Ovary (tissue), 9 donors: Measurements from ENCODE around the gene CDC42BPA. TPM values are rescaled to one million over a fixed set of nuclear protein-coding genes. Genes with fewer than 3 reads are reported as not detected.
"Not testable (repeated sequence)": the region's sequence is repeated elsewhere in the genome, so short reads cannot be mapped to it uniquely, and the experiment has no call there.

ENCODE experiments used
- DNase-seq, 5 donors: peaks; one replicate each; pipeline ENCODE4 v3.0.0-alpha.2; 2019 to 2020
- H3K27ac ChIP-seq, 2 donors: fragments of 200-600 bp; one replicate each; pipeline versions ENCODE4 v1.5.1 to v1.8.0; 2019 to 2022
- H3K27me3 ChIP-seq: fragments of 200-600 bp; one replicate; pipeline ENCODE4 v1.8.0; 2022
- H3K36me3 ChIP-seq: fragments of 200-600 bp; sonication (generic); one replicate; pipeline ENCODE4 v1.5.1; 2019
- H3K4me1 ChIP-seq: one replicate; pipeline ENCODE4 v1.8.1; 2013; ENCODE audit warnings: mild to moderate bottlenecking, moderate library complexity; ENCODE audit not compliant: insufficient read depth
- H3K4me3 ChIP-seq: fragments of 200-600 bp; sonication (generic); one replicate; pipeline ENCODE4 v1.5.1; 2017
- H3K9me3 ChIP-seq, 2 donors: fragments of 200-600 bp in 1 of 2; sonication (generic) in 1 of 2; one replicate each; pipeline versions ENCODE4 v1.5.1 to v1.8.1; 2013 to 2019; ENCODE audit warnings: mild to moderate bottlenecking in 1 of 2, moderate library complexity in 1 of 2
- CTCF ChIP-seq, 3 donors: fragments of 450-650 bp in 2 of 3; fragments of 200-600 bp in 1 of 3; IDR thresholded peaks; one replicate each; pipeline versions ENCODE4 v1.5.1 to v1.8.0; 2016 to 2022; ENCODE audit warnings: antibody characterized with exemption in 3 of 3, mild to moderate bottlenecking in 1 of 3
- EP300 ChIP-seq: sonication (generic); formaldehyde crosslinking; IDR thresholded peaks from one replicate; pipeline ENCODE4 v1.6.1; 2017; ENCODE audit warnings: antibody characterized with exemption
- POLR2A ChIP-seq: fragments of 450-650 bp; IDR thresholded peaks from one replicate; pipeline ENCODE4 v1.6.1; 2017; ENCODE audit warnings: antibody characterized with exemption, mild to moderate bottlenecking, moderate library complexity
- WGBS, 3 donors: extraction: QIAGEN DNeasy Blood & Tissue Kit in 1 of 3; methylation state at CpG; one replicate each; pipeline versions ENCODE4 v1.1.5 to v1.1.7; 2013 to 2017; 5-methylcytosine and 5-hydroxymethylcytosine counted together
- intact Hi-C, 4 donors: fragments of 100-400 bp; cut with DNase I; formaldehyde crosslinking; loops; one replicate each; pipeline versions ENCODE4 v1.11.0 to v1.15.1; 2022 to 2023
- polyA plus RNA-seq, 2 donors: library from polyadenylated mRNA; stranded (reverse); fragments of 200-250 nt in 1 of 2; fragments of 350-450 nt in 1 of 2; fragmentation: Illumina TruSeq in 1 of 2; extraction: RNeasy Lipid Tissue Mini Kit (QIAGEN cat#74804) in 1 of 2; gene quantifications; one replicate each; pipeline ENCODE4 v1.2.3, GENCODE V29; 2013 to 2014
- total RNA-seq, 7 donors: library from RNA; depleted of rRNA in 2 of 7; stranded (reverse); fragments of >200 nt in 2 of 7; fragmentation: NEBNext Ultra II Directional in 3 of 7; extraction: Animal tissue kit (Norgen Biotek cat#: 25700) in 3 of 7; gene quantifications; one replicate each; pipeline versions ENCODE4 v1.1.0 to v1.2.4, GENCODE V29; 2016 to 2023
- donor health status: DM: no; HTN: no; CAD: no; lungs with moderate emphysema.
- donor health status: DM: no; HTN: no; CAD: no.
- donor health status: Bipolar disorder and iron deficiency.
- donor health status: DM: yes; HTN: yes; CAD: no.
- donor health status: DM: no; HTN: no; CAD: no.
- donor health status: DM: yes; HTN: yes; CAD: no.

The CDC42BPA gene
- total and polyA plus RNA-seq, 9 donors: 11.1 to 56.2 (median 40.2) TPM

- H3K4me1 ChIP-seq: no peaks in the 10 kb centered on the region
- no peak overlapping the region for H3K4me3 ChIP-seq
- no peak overlapping the region for H3K27ac ChIP-seq
- WGBS, 3 donors: 97 to 98% (median 97%) methylated on average over 8 of the region's 8 CpGs
- H3K27me3 ChIP-seq: no peaks in the 10 kb centered on the region
- no peak for TF ChIP-seq CTCF (IDR thresholded peaks at IDR 0.05)
- no peak for TF ChIP-seq POLR2A
- TF ChIP-seq EP300: no peak
- H3K36me3 ChIP-seq: no peaks in the 10 kb centered on the region
- intact Hi-C loops: no loop called here
- DNase-seq: no peak
- H3K9me3 ChIP-seq: no peaks in the 10 kb centered on the region
Measured at GRCh38 chr1:227003165-227003564, 315.1 kb downstream of the CDC42BPA start.

- H3K4me1 ChIP-seq: no peaks in the 10 kb centered on the region
- H3K4me3 ChIP-seq: no peak overlapping the region
- H3K27ac ChIP-seq: no peak overlapping the region
- TF ChIP-seq CTCF (IDR thresholded peaks at IDR 0.05) (no peak), EP300 (no peak), POLR2A (no peak)
- intact Hi-C loops: no loop called here
- 49 to 84% (median 60%) methylated on average over 3 of the region's 3 CpGs for WGBS, 3 donors
- H3K36me3 ChIP-seq: no peaks in the 10 kb centered on the region
- no peak for DNase-seq
- no peaks in the 10 kb centered on the region for H3K27me3 ChIP-seq
- H3K9me3 ChIP-seq: no peaks in the 10 kb centered on the region
Measured at GRCh38 chr1:227002531-227003049, 315.7 kb downstream of the CDC42BPA start.

- WGBS, 3 donors: 98% methylated on average over 2 of the region's 2 CpGs
- H3K9me3 ChIP-seq, H3K4me1 ChIP-seq, H3K36me3 ChIP-seq, DNase-seq, H3K4me3 ChIP-seq, H3K27ac ChIP-seq, H3K27me3 ChIP-seq, intact Hi-C loops: not testable (repeated sequence)
Measured at GRCh38 chr1:226999579-226999978, 318.7 kb downstream of the CDC42BPA start.

GRCh38 chr1:226995365-226996332 lies 322.6 kb downstream of the CDC42BPA start:
- 83 to 90% (median 86%) methylated on average over 13 of the region's 13 CpGs for WGBS, 3 donors
- Histone ChIP-seq H3K4me1 (peaks cover under 1% of the 10 kb centered on the region), H3K9me3 (no peaks in the 10 kb centered on the region), H3K27me3 (no peaks in the 10 kb centered on the region), H3K4me3 (no peak overlapping the region), H3K36me3 (no peaks in the 10 kb centered on the region), H3K27ac (no peak overlapping the region)
- DNase-seq: no peak
- intact Hi-C loops: no loop called here
- TF ChIP-seq EP300: no peak
- TF ChIP-seq CTCF (IDR thresholded peaks at IDR 0.05): no peak
- no peak for TF ChIP-seq POLR2A
